Measurements from ENCODE around the gene MIB2. TPM values are rescaled to one million over a fixed set of nuclear protein-coding genes. Genes with fewer than 3 reads are reported as not detected.

The MIB2 gene
- total RNA-seq, 2 experiments from 2014 or later, result 58.3 to 59.4 TPM

- H3K36me3 Mint-ChIP-seq (ENCODE audit: low read depth), result peaks cover 19% of the 10 kb centered on the region
- intact Hi-C loops (cut with DNase I, micrococcal nuclease), result no loop called here
- no peaks in the 10 kb centered on the region for H3K4me1 Mint-ChIP-seq (ENCODE audit: low read depth)
- TF ChIP-seq CTCF (IDR thresholded peaks at IDR 0.05), result no peak
- DNase-seq (no peak), ATAC-seq (ENCODE audit: poor library complexity) (no peak)
- no peaks in the 10 kb centered on the region for H3K27me3 Mint-ChIP-seq
- ChIA-PET POLR2A (interaction anchor here (1.0 kb wide), 1 partner anchor 49 kb away, joined by 3 read pairs; no protein-coding TSS in a partner anchor), CTCF (interaction anchor here (1.3 kb wide), 1 partner anchor 63 kb away, joined by 3 read pairs; no protein-coding TSS in a partner anchor)
- Histone ChIP-seq H3K36me3 (ENCODE audit: insufficient read depth, low read length) (peaks cover 39% of the 10 kb centered on the region), H3K4me1 (ENCODE audit: insufficient read depth, low read length) (peaks cover 9% of the 10 kb centered on the region), H3K9me3 (ENCODE audit: control insufficient read depth in 1 of 2, insufficient read depth in 1 of 2, low read length in 2 of 2) (no peaks in the 10 kb centered on the region), H3K4me3 (ENCODE audit: low read length) (no peak overlapping the region), H3K27me3 (ENCODE audit: control insufficient read depth in 1 of 2, insufficient read depth in 2 of 2, low read length in 2 of 2) (no peaks in the 10 kb centered on the region), H3K27ac (ENCODE audit: low read depth in 1 of 2, low read length in 2 of 2) (no peak overlapping the region)
- H3K27ac Mint-ChIP-seq, result no peak overlapping the region
- H3K4me3 Mint-ChIP-seq, result no peak overlapping the region
- no peaks in the 10 kb centered on the region for H3K9me3 Mint-ChIP-seq
Observed at GRCh38 chr1:1664941-1665814, 49.9 kb downstream of the MIB2 start.

GRCh38 chr1:1665815-1666251 is 50.5 kb downstream of the MIB2 start:
- no peaks in the 10 kb centered on the region for H3K27me3 Mint-ChIP-seq
- H3K27ac ChIP-seq (ENCODE audit: low read depth in 1 of 2, low read length in 2 of 2), result no peak overlapping the region
- ChIA-PET CTCF (interaction anchor here (0.6 to 1.3 kb wide), 2 partner anchors 13 to 63 kb away, joined by 3 read pairs; no protein-coding TSS in a partner anchor), POLR2A (interaction anchor here (1.0 kb wide), 1 partner anchor 50 kb away, joined by 3 read pairs; no protein-coding TSS in a partner anchor)
- H3K27me3 ChIP-seq (ENCODE audit: control insufficient read depth in 1 of 2, insufficient read depth in 2 of 2, low read length in 2 of 2), result no peaks in the 10 kb centered on the region
- H3K9me3 ChIP-seq (ENCODE audit: control insufficient read depth in 1 of 2, insufficient read depth in 1 of 2, low read length in 2 of 2), result no peaks in the 10 kb centered on the region
- H3K4me1 Mint-ChIP-seq (ENCODE audit: low read depth), result no peaks in the 10 kb centered on the region
- no peak overlapping the region for H3K27ac Mint-ChIP-seq
- intact Hi-C loops (cut with DNase I, micrococcal nuclease), result no loop called here
- DNase-seq (peak in 9 of 14 experiments; percentile 11 to 56 (median 31)), ATAC-seq (ENCODE audit: poor library complexity) (no peak)
- peaks cover 26% of the 10 kb centered on the region for H3K36me3 Mint-ChIP-seq (ENCODE audit: low read depth)
- H3K4me3 ChIP-seq (ENCODE audit: low read length), result no peak overlapping the region
- peak; percentile 59 for TF ChIP-seq CTCF (IDR thresholded peaks at IDR 0.05)
- no peaks in the 10 kb centered on the region for H3K9me3 Mint-ChIP-seq
- H3K4me3 Mint-ChIP-seq, result no peak overlapping the region
- peaks cover 9% of the 10 kb centered on the region for H3K4me1 ChIP-seq (ENCODE audit: insufficient read depth, low read length)
- peaks cover 42% of the 10 kb centered on the region for H3K36me3 ChIP-seq (ENCODE audit: insufficient read depth, low read length)

DNA sequence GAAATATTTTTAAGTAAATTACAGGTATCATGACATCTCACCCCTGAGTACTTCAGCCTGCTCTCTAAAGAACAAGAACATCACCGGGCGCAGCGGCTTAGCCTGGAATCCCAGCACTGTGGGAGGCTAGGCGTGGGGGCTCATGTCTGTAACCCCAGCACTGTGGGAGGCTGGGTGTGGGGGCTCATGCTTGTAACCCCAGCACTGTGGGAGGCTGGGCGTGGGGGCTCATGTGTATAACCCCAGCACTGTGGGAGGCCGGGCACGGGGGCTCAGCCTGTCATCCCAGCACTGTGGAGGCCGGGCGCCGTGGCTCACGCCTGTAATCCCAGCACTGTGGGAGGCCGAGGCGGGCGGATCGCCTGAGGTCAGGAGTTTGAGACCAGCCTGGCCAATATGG is 51.2 kb downstream of the MIB2 start:
- intact Hi-C loops (cut with DNase I, micrococcal nuclease), result no loop called here
- no peak overlapping the region for H3K4me3 Mint-ChIP-seq
- ChIA-PET CTCF (no interaction called here), POLR2A (no interaction called here)
- no peak overlapping the region for H3K27ac Mint-ChIP-seq
- peaks cover 49% of the 10 kb centered on the region for H3K36me3 ChIP-seq (ENCODE audit: insufficient read depth, low read length)
- H3K9me3 Mint-ChIP-seq, result no peaks in the 10 kb centered on the region
- no peak overlapping the region for H3K4me3 ChIP-seq (ENCODE audit: low read length)
- no peak for ATAC-seq (ENCODE audit: poor library complexity)
- no peak overlapping the region for H3K27ac ChIP-seq (ENCODE audit: low read depth in 1 of 2, low read length in 2 of 2)
- no peaks in the 10 kb centered on the region for H3K27me3 ChIP-seq (ENCODE audit: control insufficient read depth in 1 of 2, insufficient read depth in 2 of 2, low read length in 2 of 2)
- DNase-seq, result no peak
- TF ChIP-seq CTCF (IDR thresholded peaks at IDR 0.05), result no peak
- H3K36me3 Mint-ChIP-seq (ENCODE audit: low read depth), result peaks cover 32% of the 10 kb centered on the region
- peaks cover 9% of the 10 kb centered on the region for H3K4me1 ChIP-seq (ENCODE audit: insufficient read depth, low read length)
- no peaks in the 10 kb centered on the region for H3K27me3 Mint-ChIP-seq
- H3K9me3 ChIP-seq (ENCODE audit: control insufficient read depth in 1 of 2, insufficient read depth in 1 of 2, low read length in 2 of 2), result no peaks in the 10 kb centered on the region
- no peaks in the 10 kb centered on the region for H3K4me1 Mint-ChIP-seq (ENCODE audit: low read depth)

All from CD4-positive, alpha-beta T cell (primary cell).